ENCODE measurements around the gene TIGD1. TPM values are rescaled to one million over a fixed set of nuclear protein-coding genes. Genes with fewer than 3 reads are reported as not detected.

TIGD1 gene
- total and polyA plus RNA-seq, 2 donors from 2014 or later, result 4.8 to 7.0 TPM

DNA sequence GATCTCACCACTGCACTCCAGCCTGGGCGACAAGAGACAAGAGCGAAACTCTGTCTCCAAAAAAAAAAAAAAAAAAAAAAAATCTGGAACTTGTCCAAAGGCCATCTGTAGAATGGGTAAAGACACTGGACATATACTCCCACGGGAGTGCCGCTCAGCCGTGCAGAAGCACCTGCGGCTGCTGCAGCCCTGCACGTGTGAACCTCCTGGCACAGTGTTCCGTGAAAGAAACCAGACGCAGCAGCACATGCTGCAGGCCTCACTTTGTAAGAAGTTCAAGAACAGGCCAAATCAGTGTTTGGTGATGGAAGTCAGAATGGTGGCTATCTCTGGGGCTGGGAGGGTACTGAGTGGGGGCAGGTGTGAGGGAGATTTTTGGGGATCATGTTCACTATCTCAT, 17.9 kb downstream of the TIGD1 start:
- intact Hi-C loops (cut with DNase I), result no loop called here
- FAIRE-seq, result no peak
- no peak overlapping the region for H3K9ac ChIP-seq (ENCODE audit: low read length in 3 of 3)

DNA sequence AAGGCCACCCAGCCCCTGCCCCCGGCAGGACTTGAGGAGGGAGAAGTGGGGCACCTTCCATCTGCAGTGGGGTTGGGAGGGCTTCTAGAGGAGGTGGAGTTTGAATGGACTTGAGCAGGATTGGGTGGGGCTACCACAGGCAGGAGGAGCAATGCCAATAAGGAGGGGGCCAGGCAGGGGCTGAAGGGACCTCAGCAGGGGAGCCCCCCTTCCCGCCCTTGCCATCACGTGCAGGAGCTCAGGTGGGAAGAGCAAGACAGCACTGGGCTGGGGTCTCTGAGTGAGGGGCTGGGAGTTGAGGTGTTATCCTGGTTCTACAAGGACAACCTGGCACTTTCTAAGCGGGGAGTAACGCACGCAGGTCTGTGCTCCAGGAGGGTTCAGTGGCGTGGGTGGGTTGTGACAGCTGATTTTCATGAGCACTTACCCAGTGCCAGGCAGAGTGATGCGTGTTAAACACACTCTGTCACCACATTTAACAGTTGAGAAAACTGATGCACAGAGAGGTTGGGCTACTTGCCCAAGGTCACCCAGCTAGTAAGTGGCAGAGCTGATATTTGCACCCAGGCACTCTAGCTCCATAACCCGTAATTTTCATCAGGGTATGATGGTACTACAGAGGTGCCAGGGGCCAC, 19.6 kb downstream of the TIGD1 start:
- H3K27me3 ChIP-seq (ENCODE audit: control insufficient read depth, insufficient read depth, low read length), result no peaks in the 10 kb centered on the region
- intact Hi-C loops (cut with DNase I), result no loop called here
- no peak overlapping the region for H3K27ac ChIP-seq (ENCODE audit: low read depth in 2 of 2, low read length in 2 of 2)
- H3K9me3 ChIP-seq (ENCODE audit: control insufficient read depth in 2 of 3, insufficient read depth in 1 of 3, low read length in 3 of 3), result no peaks in the 10 kb centered on the region
- no peaks in the 10 kb centered on the region for H3K4me1 ChIP-seq (ENCODE audit: control insufficient read depth in 2 of 3, insufficient read depth in 2 of 3, low read depth in 1 of 3, low read length in 3 of 3)
- no peaks in the 10 kb centered on the region for H3K36me3 ChIP-seq (ENCODE audit: control insufficient read depth in 2 of 3, insufficient read depth in 3 of 3, low read length in 3 of 3)
- H3K4me3 ChIP-seq (ENCODE audit: low read length in 3 of 3), result no peak overlapping the region
- TF ChIP-seq, protein P1, sequence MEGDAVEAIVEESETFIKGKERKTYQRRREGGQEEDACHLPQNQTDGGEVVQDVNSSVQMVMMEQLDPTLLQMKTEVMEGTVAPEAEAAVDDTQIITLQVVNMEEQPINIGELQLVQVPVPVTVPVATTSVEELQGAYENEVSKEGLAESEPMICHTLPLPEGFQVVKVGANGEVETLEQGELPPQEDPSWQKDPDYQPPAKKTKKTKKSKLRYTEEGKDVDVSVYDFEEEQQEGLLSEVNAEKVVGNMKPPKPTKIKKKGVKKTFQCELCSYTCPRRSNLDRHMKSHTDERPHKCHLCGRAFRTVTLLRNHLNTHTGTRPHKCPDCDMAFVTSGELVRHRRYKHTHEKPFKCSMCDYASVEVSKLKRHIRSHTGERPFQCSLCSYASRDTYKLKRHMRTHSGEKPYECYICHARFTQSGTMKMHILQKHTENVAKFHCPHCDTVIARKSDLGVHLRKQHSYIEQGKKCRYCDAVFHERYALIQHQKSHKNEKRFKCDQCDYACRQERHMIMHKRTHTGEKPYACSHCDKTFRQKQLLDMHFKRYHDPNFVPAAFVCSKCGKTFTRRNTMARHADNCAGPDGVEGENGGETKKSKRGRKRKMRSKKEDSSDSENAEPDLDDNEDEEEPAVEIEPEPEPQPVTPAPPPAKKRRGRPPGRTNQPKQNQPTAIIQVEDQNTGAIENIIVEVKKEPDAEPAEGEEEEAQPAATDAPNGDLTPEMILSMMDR (IDR thresholded peaks at IDR 0.05; ENCODE audit: borderline replicate concordance, extremely low read depth, insufficient read depth), result no peak
- DNase-seq (peak in 1 of 5 donors; percentile 21), FAIRE-seq (no peak)
- no peak overlapping the region for H3K9ac ChIP-seq (ENCODE audit: low read length in 3 of 3)

More for the DNA sequence above, 17.9 kb downstream of the TIGD1 start:
- TF ChIP-seq, protein P1 (IDR thresholded peaks at IDR 0.05; ENCODE audit: borderline replicate concordance, extremely low read depth, insufficient read depth), result no peak
- Histone ChIP-seq H3K9me3 (ENCODE audit: control insufficient read depth in 2 of 3, insufficient read depth in 1 of 3, low read length in 3 of 3) (peaks cover 0 to 5% (median 0%) of the 10 kb centered on the region in 3 donors), H3K36me3 (ENCODE audit: control insufficient read depth in 2 of 3, insufficient read depth in 3 of 3, low read length in 3 of 3) (no peaks in the 10 kb centered on the region), H3K27ac (ENCODE audit: low read depth in 2 of 2, low read length in 2 of 2) (no peak overlapping the region), H3K4me1 (ENCODE audit: control insufficient read depth in 2 of 3, insufficient read depth in 2 of 3, low read depth in 1 of 3, low read length in 3 of 3) (no peaks in the 10 kb centered on the region), H3K4me3 (ENCODE audit: low read length in 3 of 3) (no peak overlapping the region), H3K27me3 (ENCODE audit: control insufficient read depth, insufficient read depth, low read length) (no peaks in the 10 kb centered on the region)
- DNase-seq, result peak in 2 of 5 donors; percentile 39 to 43

DNA sequence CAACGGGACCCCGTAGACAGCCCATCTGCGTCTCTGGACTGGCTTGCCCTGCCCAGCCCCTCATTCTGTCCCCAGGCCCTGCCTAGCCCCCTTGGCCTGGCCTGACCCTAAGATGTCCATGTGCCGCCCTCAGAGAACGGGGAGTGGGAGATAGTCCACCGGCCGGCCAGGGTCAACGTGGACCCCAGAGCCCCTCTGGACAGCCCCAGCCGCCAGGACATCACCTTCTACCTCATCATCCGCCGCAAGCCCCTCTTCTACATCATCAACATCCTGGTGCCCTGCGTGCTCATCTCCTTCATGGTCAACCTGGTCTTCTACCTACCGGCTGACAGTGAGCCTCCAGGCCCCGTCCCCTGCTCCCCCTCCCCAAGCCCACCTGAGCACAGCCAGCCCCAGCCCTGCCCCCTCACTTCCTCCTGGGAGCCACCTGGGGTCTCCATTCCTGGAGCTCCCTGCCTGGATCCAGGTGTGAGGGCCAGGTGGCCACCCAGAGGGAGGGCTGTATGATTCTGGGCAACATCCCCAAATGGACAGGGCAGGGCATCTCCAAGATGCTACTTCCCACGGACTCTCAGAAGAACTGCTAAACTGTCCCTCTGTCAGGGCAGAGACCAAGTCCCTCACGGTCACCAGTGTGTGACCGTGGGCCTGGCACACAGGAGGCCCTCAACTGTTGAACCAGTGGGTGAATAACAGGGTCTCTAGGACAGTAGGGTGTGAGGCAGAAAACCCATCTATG, 20.4 kb downstream of the TIGD1 start:
- peak in 1 of 5 donors; percentile 42 for DNase-seq
- Histone ChIP-seq H3K27me3 (ENCODE audit: control insufficient read depth, insufficient read depth, low read length) (no peaks in the 10 kb centered on the region), H3K27ac (ENCODE audit: low read depth in 2 of 2, low read length in 2 of 2) (no peak overlapping the region), H3K4me3 (ENCODE audit: low read length in 3 of 3) (no peak overlapping the region), H3K36me3 (ENCODE audit: control insufficient read depth in 2 of 3, insufficient read depth in 3 of 3, low read length in 3 of 3) (no peaks in the 10 kb centered on the region), H3K9ac (ENCODE audit: low read length in 3 of 3) (no peak overlapping the region), H3K9me3 (ENCODE audit: control insufficient read depth in 2 of 3, insufficient read depth in 1 of 3, low read length in 3 of 3) (no peaks in the 10 kb centered on the region), H3K4me1 (ENCODE audit: control insufficient read depth in 2 of 3, insufficient read depth in 2 of 3, low read depth in 1 of 3, low read length in 3 of 3) (no peaks in the 10 kb centered on the region)
- intact Hi-C loops (cut with DNase I), result no loop called here
- no peak for FAIRE-seq
- TF ChIP-seq, protein P1 (IDR thresholded peaks at IDR 0.05; ENCODE audit: borderline replicate concordance, extremely low read depth, insufficient read depth), result no peak

Measured in kidney (tissue), 14 donors.